HUDEP-2 (cell line): Measurements from ENCODE around the gene ACOT13.
"Not testable (repeated sequence)": the region's sequence is repeated elsewhere in the genome, so short reads cannot be mapped to it uniquely, and the experiment has no call there.

Experiments used
- DNase-seq, 76 experiments: peaks; one replicate each; lab custom pipeline; 2025; ENCODE audit not compliant: unreplicated experiment in 76 of 76; lab: John Stamatoyannopoulos, UW

Gene ACOT13

GRCh38 chr6:24720604-24721460 lies 54.0 kb downstream of the ACOT13 start:
- peak; percentile 87 to 100 (median 100) for DNase-seq

GRCh38 chr6:24721461-24722215 lies 54.8 kb downstream of the ACOT13 start:
- DNase-seq = peak in 50 of 76 experiments; percentile 53 to 99 (median 91)

GRCh38 chr6:24723270-24723669 lies 56.4 kb downstream of the ACOT13 start:
- DNase-seq = no peak

GRCh38 chr6:24730653-24731052 lies 63.8 kb downstream of the ACOT13 start:
- DNase-seq = not testable (repeated sequence)

- DNase-seq = not testable (repeated sequence)
Observed at GRCh38 chr6:24731456-24732134, 64.7 kb downstream of the ACOT13 start.

- no peak for DNase-seq
Observed at GRCh38 chr6:24734166-24734565, 67.3 kb downstream of the ACOT13 start.

GRCh38 chr6:24734710-24735109 lies 67.8 kb downstream of the ACOT13 start:
- not testable (repeated sequence) for DNase-seq

- DNase-seq = no peak
Observed at GRCh38 chr6:24738741-24739140, 71.9 kb downstream of the ACOT13 start.

- no peak for DNase-seq
Observed at GRCh38 chr6:24740861-24741260, 74.0 kb downstream of the ACOT13 start.

- no peak for DNase-seq
Observed at GRCh38 chr6:24742216-24742738, 75.4 kb downstream of the ACOT13 start.

GRCh38 chr6:24743265-24743943 lies 76.5 kb downstream of the ACOT13 start:
- DNase-seq = peak in 27 of 76 experiments; percentile 17 to 62 (median 38)

- DNase-seq = no peak
Observed at GRCh38 chr6:24743944-24744335, 77.1 kb downstream of the ACOT13 start.

- no peak for DNase-seq
Observed at GRCh38 chr6:24744911-24745310, 78.0 kb downstream of the ACOT13 start.

GRCh38 chr6:24749297-24749696 lies 82.4 kb downstream of the ACOT13 start:
- DNase-seq = no peak

GRCh38 chr6:24750878-24751277 lies 84.0 kb downstream of the ACOT13 start:
- not testable (repeated sequence) for DNase-seq

GRCh38 chr6:24752503-24752902 lies 85.6 kb downstream of the ACOT13 start:
- DNase-seq = no peak

- no peak for DNase-seq
Observed at GRCh38 chr6:24752917-24753492, 86.1 kb downstream of the ACOT13 start.

GRCh38 chr6:24753545-24753944 lies 86.7 kb downstream of the ACOT13 start:
- no peak for DNase-seq

- DNase-seq = not testable (repeated sequence)
Observed at GRCh38 chr6:24754378-24754777, 87.5 kb downstream of the ACOT13 start.
